Measurements from ENCODE around the gene STIM2. TPM values are rescaled to one million over a fixed set of nuclear protein-coding genes. Genes with fewer than 3 reads are reported as not detected.
A peak's percentile ranks its signal among the peaks of the same experiment; 100 is the strongest.

STIM2 gene
- total RNA-seq, 2 experiments from 2014 or later, result 70.2 to 75.2 TPM

- Mint-ChIP-seq H3K27ac (no peak overlapping the region), H3K4me3 (no peak overlapping the region), H3K36me3 (peaks cover 22% of the 10 kb centered on the region), H3K4me1 (peaks cover 10% of the 10 kb centered on the region), H3K9me3 (peaks cover 3% of the 10 kb centered on the region), H3K27me3 (no peaks in the 10 kb centered on the region)
- POLR2A ChIA-PET, result no interaction called here
- DNase-seq (no peak), ATAC-seq (ENCODE audit: low read depth) (no peak)
These were observed 134.7 kb downstream of the STIM2 start for GRCh38 chr4:26995316-26995715.

DNA sequence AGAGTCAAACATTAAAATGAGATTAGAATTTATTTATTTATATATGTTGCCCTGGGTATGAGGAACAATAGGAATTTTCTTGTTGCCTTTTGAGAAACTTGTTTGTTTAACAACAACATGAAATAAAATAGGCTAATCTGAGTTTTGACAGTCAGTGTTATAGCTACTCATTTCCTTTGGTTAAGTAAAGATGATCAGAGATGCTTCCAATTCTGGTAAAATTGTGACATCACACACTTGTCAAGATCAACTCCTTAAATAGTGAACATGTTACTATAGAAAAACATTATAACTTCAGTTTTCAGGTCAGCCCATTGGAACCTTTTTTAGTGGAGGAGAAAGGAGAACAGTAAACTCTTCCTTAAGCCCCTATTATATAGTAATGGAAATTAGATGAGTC lies 136.1 kb downstream of the STIM2 start:
- no peak overlapping the region for H3K27ac Mint-ChIP-seq
- ATAC-seq (ENCODE audit: low read depth) (no peak), DNase-seq (no peak)
- H3K36me3 Mint-ChIP-seq, result peaks cover 14% of the 10 kb centered on the region
- H3K27me3 Mint-ChIP-seq, result no peaks in the 10 kb centered on the region
- POLR2A ChIA-PET, result no interaction called here
- peaks cover 11% of the 10 kb centered on the region for H3K4me1 Mint-ChIP-seq
- H3K9me3 Mint-ChIP-seq, result no peaks in the 10 kb centered on the region
- H3K4me3 Mint-ChIP-seq, result no peak overlapping the region

DNA sequence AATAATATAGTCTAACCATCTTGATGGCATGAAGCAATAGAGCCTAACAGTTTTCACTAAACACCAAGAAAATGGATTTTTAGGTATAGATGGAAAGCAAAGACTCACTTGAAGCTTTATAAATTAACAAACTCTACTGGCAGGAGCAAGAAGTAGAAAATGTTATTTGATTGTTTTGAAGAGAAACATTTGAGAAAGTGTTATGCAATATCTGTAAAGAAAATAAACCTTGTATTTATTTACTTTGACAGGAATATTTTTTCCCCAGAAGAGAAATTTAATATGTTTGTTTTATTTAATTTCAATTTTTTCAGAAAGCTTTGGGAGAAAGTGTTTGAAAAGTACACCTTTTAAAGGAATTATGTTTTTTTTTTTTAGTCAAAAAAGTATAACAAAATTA lies 139.0 kb downstream of the STIM2 start:
- H3K27ac Mint-ChIP-seq, result no peak overlapping the region
- DNase-seq (no peak), ATAC-seq (ENCODE audit: low read depth) (no peak)
- peaks cover 26% of the 10 kb centered on the region for H3K36me3 Mint-ChIP-seq
- POLR2A ChIA-PET, result no interaction called here
- no peaks in the 10 kb centered on the region for H3K9me3 Mint-ChIP-seq
- H3K27me3 Mint-ChIP-seq, result no peaks in the 10 kb centered on the region
- H3K4me3 Mint-ChIP-seq, result no peak overlapping the region
- peaks cover 30% of the 10 kb centered on the region for H3K4me1 Mint-ChIP-seq

GRCh38 chr4:27000122-27000521 lies 139.5 kb downstream of the STIM2 start:
- no peak overlapping the region for H3K4me3 Mint-ChIP-seq
- no peaks in the 10 kb centered on the region for H3K9me3 Mint-ChIP-seq
- peaks cover 26% of the 10 kb centered on the region for H3K36me3 Mint-ChIP-seq
- POLR2A ChIA-PET, result no interaction called here
- DNase-seq (no peak), ATAC-seq (ENCODE audit: low read depth) (no peak)
- peaks cover 29% of the 10 kb centered on the region for H3K4me1 Mint-ChIP-seq
- no peak overlapping the region for H3K27ac Mint-ChIP-seq
- H3K27me3 Mint-ChIP-seq, result no peaks in the 10 kb centered on the region

- H3K4me1 Mint-ChIP-seq, result peaks cover 26% of the 10 kb centered on the region
- no peak overlapping the region for H3K4me3 Mint-ChIP-seq
- peak; percentile 73 for ATAC-seq (ENCODE audit: low read depth)
- POLR2A ChIA-PET, result interaction anchor here (1.6 kb wide), 1 partner anchor 140 kb away, joined by 7 read pairs; the partner anchor contains the start of gene STIM2
- H3K27me3 Mint-ChIP-seq, result no peaks in the 10 kb centered on the region
- peaks cover 22% of the 10 kb centered on the region for H3K36me3 Mint-ChIP-seq
- no peak for DNase-seq
- H3K9me3 Mint-ChIP-seq, result no peaks in the 10 kb centered on the region
- no peak overlapping the region for H3K27ac Mint-ChIP-seq
These were observed 140.2 kb downstream of the STIM2 start for GRCh38 chr4:27000820-27001219.

GRCh38 chr4:27001398-27002164 lies 140.9 kb downstream of the STIM2 start:
- peaks cover 20% of the 10 kb centered on the region for H3K36me3 Mint-ChIP-seq
- peaks cover 25% of the 10 kb centered on the region for H3K4me1 Mint-ChIP-seq
- H3K27ac Mint-ChIP-seq, result no peak overlapping the region
- no peaks in the 10 kb centered on the region for H3K9me3 Mint-ChIP-seq
- no peaks in the 10 kb centered on the region for H3K27me3 Mint-ChIP-seq
- no peak overlapping the region for H3K4me3 Mint-ChIP-seq
- DNase-seq, result no peak
- POLR2A ChIA-PET, result interaction anchor here (1.4 to 1.6 kb wide), 2 partner anchors 140 to 141 kb away, joined by 3 to 7 read pairs; partner anchors contain the start of gene STIM2
- no peak for ATAC-seq (ENCODE audit: low read depth)

GRCh38 chr4:27003642-27004113 lies 143.0 kb downstream of the STIM2 start:
- peak; percentile 79 for ATAC-seq (ENCODE audit: low read depth)
- H3K27ac Mint-ChIP-seq, result peak overlapping the region; percentile 75
- no peaks in the 10 kb centered on the region for H3K27me3 Mint-ChIP-seq
- POLR2A ChIA-PET, result interaction anchor here (0.6 to 1.3 kb wide), 2 partner anchors 118 to 143 kb away, joined by 3 to 5 read pairs; partner anchors contain the start of gene STIM2
- H3K9me3 Mint-ChIP-seq, result no peaks in the 10 kb centered on the region
- peaks cover 21% of the 10 kb centered on the region for H3K4me1 Mint-ChIP-seq
- H3K36me3 Mint-ChIP-seq, result peaks cover 16% of the 10 kb centered on the region
- peak overlapping the region; percentile 63 for H3K4me3 Mint-ChIP-seq
- no peak for DNase-seq

DNA sequence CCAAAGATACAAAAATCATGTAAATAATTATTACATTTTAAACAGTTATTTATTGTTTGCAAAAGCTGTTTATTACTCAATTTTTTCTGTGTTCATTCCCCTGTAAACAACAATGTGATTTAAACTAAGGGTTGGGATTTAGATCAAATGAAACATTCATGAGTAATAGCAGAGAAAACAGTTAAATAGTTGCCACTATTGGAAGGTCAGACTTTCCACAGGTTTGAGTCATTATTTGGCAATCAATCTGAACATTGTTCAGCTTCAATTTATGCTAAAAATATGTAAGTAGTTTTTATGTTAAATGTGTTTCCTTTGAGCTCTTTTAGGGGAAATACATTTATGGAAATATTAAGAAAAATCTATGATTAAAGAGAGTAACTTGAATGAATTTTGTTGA lies 144.9 kb downstream of the STIM2 start:
- Mint-ChIP-seq H3K4me1 (peaks cover 23% of the 10 kb centered on the region), H3K4me3 (no peak overlapping the region)

GRCh38 chr4:27005905-27006590 lies 145.4 kb downstream of the STIM2 start:
- Mint-ChIP-seq H3K36me3 (peaks cover 18% of the 10 kb centered on the region), H3K4me3 (no peak overlapping the region), H3K27ac (no peak overlapping the region), H3K27me3 (no peaks in the 10 kb centered on the region), H3K9me3 (no peaks in the 10 kb centered on the region), H3K4me1 (peaks cover 23% of the 10 kb centered on the region)
- no peak for DNase-seq
- POLR2A ChIA-PET, result no interaction called here
- ATAC-seq (ENCODE audit: low read depth), result no peak

More for the DNA sequence above, 144.9 kb downstream of the STIM2 start:
- no peak for ATAC-seq (ENCODE audit: low read depth)
- Mint-ChIP-seq H3K36me3 (peaks cover 18% of the 10 kb centered on the region), H3K9me3 (no peaks in the 10 kb centered on the region), H3K27me3 (no peaks in the 10 kb centered on the region), H3K27ac (no peak overlapping the region)
- POLR2A ChIA-PET, result no interaction called here
- DNase-seq, result no peak

DNA sequence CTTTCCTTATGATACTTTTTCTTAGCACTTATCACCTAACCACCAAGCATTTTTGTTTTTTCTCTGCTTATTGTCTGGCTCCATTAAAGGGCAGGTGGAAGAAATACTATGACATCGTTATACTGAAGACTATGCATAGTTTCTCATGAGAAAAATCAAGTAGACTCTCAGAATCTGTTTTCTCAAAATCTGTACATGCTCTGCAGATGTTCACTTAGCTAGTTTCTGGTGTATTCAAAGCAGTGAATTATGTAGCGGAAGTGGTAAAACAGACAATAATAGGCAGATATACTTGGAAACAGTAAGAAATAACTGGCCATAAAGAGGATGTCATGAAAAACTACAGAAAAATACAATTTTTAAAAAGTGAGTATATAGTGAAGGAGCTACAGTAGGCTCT lies 146.0 kb downstream of the STIM2 start:
- POLR2A ChIA-PET, result interaction anchor here (0.9 kb wide), 1 partner anchor 146 kb away, joined by 3 read pairs; the partner anchor contains the start of gene STIM2
- peaks cover 18% of the 10 kb centered on the region for H3K36me3 Mint-ChIP-seq
- DNase-seq (no peak), ATAC-seq (ENCODE audit: low read depth) (no peak)
- H3K27me3 Mint-ChIP-seq, result no peaks in the 10 kb centered on the region
- no peaks in the 10 kb centered on the region for H3K9me3 Mint-ChIP-seq
- H3K4me3 Mint-ChIP-seq, result no peak overlapping the region
- peaks cover 24% of the 10 kb centered on the region for H3K4me1 Mint-ChIP-seq
- H3K27ac Mint-ChIP-seq, result peak overlapping the region; percentile 2

DNA sequence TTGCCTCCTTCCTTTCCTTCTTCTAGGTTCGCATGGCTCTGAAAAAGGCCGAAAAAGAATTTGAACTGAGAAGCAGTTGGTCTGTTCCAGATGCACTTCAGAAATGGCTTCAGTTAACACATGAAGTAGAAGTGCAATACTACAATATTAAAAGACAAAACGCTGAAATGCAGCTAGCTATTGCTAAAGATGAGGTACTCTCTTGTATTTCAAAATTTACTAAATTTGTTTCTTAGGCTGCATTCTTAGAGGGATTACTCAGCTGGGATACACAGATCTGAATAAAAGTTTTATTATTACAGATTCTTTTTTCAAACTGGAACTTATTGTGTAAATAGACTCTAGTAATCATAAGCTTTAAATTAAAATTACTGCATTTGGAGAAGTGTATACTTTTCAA lies 146.9 kb downstream of the STIM2 start:
- POLR2A ChIA-PET, result interaction anchor here (0.7 to 0.9 kb wide), 2 partner anchors 147 to 161 kb away, joined by 3 to 4 read pairs; partner anchors contain the start of gene STIM2
- H3K27ac Mint-ChIP-seq, result no peak overlapping the region
- no peak overlapping the region for H3K4me3 Mint-ChIP-seq

DNA sequence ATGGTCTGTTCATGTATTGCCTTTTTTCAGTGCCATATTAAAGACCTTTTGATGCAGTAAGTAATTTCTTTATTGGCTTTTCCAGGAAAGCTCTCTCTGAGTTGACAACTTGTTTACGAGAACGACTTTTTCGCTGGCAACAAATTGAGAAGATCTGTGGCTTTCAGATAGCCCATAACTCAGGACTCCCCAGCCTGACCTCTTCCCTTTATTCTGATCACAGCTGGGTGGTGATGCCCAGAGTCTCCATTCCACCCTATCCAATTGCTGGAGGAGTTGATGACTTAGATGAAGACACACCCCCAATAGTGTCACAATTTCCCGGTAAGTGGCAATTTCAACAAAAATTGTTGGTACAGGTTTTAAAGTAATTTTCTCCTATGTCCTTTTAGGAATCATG lies 148.0 kb downstream of the STIM2 start:
- Mint-ChIP-seq H3K27me3 (no peaks in the 10 kb centered on the region), H3K4me1 (peaks cover 12% of the 10 kb centered on the region), H3K27ac (no peak overlapping the region), H3K4me3 (no peak overlapping the region), H3K36me3 (peaks cover 15% of the 10 kb centered on the region), H3K9me3 (no peaks in the 10 kb centered on the region)
- POLR2A ChIA-PET, result no interaction called here
- DNase-seq (no peak), ATAC-seq (ENCODE audit: low read depth) (no peak)

More for the DNA sequence above, 146.9 kb downstream of the STIM2 start:
- no peak for DNase-seq
- H3K4me1 Mint-ChIP-seq, result peaks cover 21% of the 10 kb centered on the region
- no peaks in the 10 kb centered on the region for H3K9me3 Mint-ChIP-seq
- no peaks in the 10 kb centered on the region for H3K27me3 Mint-ChIP-seq
- no peak for ATAC-seq (ENCODE audit: low read depth)
- peaks cover 18% of the 10 kb centered on the region for H3K36me3 Mint-ChIP-seq

DNA sequence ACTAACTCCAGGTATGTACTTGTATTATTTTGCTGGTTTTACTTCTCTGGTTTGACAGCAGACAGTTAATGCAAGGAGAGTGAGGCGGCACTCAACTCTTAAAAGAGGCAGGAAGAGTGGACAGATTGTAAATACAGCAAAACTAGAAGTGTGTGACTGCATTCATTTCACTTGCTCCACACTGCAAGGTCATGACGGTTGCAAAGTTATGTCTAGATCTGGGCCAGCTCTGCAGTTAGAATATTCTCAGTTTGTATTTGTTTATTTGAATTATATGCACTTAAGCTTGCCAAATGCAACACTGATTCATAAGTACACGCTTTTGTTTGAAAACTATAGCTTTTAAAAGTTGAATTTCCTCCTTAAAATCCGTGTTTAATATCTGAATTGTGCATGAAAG lies 148.9 kb downstream of the STIM2 start:
- POLR2A ChIA-PET, result no interaction called here
- Mint-ChIP-seq H3K9me3 (no peaks in the 10 kb centered on the region), H3K27ac (no peak overlapping the region), H3K27me3 (no peaks in the 10 kb centered on the region), H3K4me1 (peaks cover 5% of the 10 kb centered on the region), H3K36me3 (peaks cover 9% of the 10 kb centered on the region), H3K4me3 (no peak overlapping the region)
- DNase-seq, result no peak
- ATAC-seq (ENCODE audit: low read depth), result no peak

Measured in activated naive CD8-positive, alpha-beta T cell treated with anti-CD3 and anti-CD28 coated beads, Interleukin-2, amount 10 ng/mL, durations not matched to agents 7 days and 5 days (primary cell).